HG03135 (cell line): ENCODE measurements around the gene ECHDC3.

Source experiments
- ATAC-seq: cut with Tn5 transposase; IDR thresholded peaks from one replicate; pipeline ENCODE4 v1.9.1; 2021; ENCODE audit warnings: mild to moderate bottlenecking, moderate library complexity; ENCODE audit not compliant: unreplicated experiment

ECHDC3 gene

GRCh38 chr10:11775412-11775811 is 33.2 kb downstream of the ECHDC3 start:
- no peak for ATAC-seq

GRCh38 chr10:11776080-11776479 is 33.9 kb downstream of the ECHDC3 start:
- ATAC-seq: no peak

DNA sequence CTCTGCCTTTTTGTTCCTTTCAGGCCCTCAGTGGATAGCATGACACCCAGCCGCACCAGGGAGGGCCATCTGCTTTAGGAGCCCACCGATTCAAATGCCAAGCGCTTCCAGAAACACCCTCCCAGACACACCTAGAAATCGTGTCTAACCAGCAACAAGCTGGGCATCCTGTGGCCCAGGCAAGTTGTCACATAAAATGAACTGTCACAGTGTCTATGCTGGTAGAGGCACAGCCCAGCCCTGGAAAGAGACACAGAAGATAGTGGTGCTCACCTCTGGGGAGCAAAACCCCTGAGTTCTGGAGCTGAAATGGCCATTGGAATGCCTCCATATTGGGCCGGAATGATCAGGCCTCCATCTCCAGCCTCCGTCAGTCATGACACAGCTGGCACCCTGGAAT is 38.9 kb downstream of the ECHDC3 start:
- ATAC-seq: no peak

DNA sequence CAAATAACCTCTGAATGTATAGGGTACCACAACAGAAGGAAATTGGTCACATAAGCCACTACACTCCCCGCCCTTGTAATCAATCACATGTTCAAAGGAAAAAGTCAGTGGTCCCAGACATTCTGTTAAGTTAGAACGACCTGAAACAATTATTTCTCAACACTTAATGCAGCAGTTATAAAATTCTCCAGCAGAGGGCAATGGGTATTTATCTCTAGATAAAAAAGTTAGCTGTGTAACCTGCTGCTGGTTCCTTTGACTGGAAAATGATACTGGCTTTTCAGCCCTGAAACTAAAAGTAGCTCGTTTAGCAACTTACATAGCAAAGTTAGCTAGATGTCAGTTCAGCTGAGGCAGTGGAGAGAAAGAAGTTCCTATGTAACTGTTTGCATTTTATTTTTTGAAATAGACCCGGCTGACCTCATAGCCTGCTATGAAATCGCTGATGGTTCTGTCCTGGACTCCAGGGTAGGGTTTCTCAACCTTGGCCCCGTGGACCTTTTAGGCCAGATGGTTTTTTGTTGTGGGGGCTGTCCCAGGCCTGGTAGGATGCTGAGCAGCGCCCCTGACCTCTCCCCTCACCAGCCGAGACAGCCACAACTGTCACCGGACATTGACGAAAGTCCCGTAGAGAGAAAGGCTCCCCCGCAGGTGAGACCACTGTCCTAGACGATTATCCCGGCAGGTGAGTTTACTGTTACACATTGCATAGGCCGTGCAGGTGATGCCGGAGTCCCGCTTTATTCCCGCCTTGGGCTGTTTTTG is 40.8 kb downstream of the ECHDC3 start:
- no peak for ATAC-seq

DNA sequence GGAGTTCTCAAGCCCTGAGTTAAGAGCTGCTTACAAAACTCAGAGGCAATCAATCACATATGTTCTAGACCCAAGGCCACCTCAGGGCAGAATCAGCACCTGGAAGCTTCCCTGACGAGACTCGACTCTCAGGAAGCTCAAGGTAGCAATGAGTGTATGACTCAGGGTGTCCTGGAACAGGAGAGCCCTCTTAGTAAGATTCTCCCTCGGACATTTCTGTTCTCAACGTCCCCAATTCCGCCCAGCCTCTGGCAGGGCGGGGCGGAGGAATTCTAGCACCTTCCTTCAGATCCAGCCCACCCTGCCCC is 41.3 kb downstream of the ECHDC3 start:
- no peak for ATAC-seq

DNA sequence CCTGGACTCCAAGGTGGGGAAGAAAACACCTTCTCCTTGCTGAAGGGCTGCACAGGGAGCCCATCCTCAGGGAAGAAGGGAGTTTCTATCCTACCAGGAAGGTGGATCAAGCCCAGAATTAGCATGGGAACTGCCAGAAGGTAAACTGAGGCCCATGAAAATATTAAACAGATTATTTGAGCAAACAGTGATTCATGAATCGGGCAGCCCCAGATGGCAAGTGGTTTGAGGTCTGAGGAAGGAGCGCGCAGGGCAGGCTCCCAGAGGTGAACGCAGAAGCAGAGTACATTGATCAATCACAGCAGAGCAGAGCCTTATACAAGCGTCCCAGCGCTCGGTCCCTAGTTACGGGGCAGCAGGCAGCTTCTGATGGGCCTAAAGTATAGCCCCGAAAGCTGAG is 45.2 kb downstream of the ECHDC3 start:
- ATAC-seq: no peak

- no peak for ATAC-seq
Measured at GRCh38 chr10:11787846-11788245, 45.7 kb downstream of the ECHDC3 start.

- no peak for ATAC-seq
Measured at GRCh38 chr10:11789306-11789705, 47.1 kb downstream of the ECHDC3 start.

GRCh38 chr10:11789956-11790355 is 47.8 kb downstream of the ECHDC3 start:
- ATAC-seq: no peak

- ATAC-seq: no peak
Measured at GRCh38 chr10:11793762-11794479, 51.7 kb downstream of the ECHDC3 start.

DNA sequence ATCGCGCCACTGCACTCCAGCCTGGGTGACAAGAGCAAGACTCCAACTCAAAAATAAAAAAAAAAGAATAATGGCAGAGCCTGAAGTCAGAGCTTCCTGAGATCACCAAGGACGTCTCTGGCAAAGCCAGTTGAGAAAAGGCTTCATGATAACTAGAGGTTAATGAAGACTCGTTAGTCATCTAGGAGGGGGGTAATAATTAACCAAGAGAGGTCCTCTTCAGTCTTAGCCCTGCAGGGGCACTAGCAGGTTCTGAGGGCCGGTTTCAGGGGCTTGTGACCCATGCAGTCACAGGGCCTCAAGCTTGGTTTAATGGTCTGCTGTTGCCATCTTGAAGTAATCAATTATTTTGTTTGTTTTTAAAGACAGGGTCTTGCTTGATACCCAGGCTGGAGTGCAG is 52.4 kb downstream of the ECHDC3 start:
- ATAC-seq: no peak

- no peak for ATAC-seq
Measured at GRCh38 chr10:11795101-11795920, 53.1 kb downstream of the ECHDC3 start.

DNA sequence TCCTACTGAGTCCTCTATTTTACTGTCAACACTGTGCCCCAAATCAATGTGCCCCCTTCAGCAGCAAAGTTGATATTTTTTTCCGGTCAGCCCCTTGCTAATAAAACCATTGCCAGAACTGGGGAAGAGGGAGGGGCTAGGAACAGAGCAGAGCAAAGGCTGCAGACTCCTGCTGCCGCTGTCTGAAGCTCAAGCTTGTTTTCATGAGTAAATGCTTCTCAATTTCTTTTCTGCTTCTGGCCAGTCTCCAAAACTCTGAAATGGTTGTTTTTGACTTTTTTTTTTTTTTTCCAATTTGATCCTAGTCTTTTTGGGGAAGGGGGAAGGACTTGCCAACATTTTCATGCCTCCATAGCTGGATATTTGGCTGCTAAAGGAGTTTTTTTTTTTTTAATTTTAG is 54.3 kb downstream of the ECHDC3 start:
- no peak for ATAC-seq

- no peak for ATAC-seq
Measured at GRCh38 chr10:11797281-11797680, 55.1 kb downstream of the ECHDC3 start.

GRCh38 chr10:11797847-11798633 is 55.9 kb downstream of the ECHDC3 start:
- ATAC-seq: no peak

GRCh38 chr10:11798845-11799735 is 56.9 kb downstream of the ECHDC3 start:
- no peak for ATAC-seq

DNA sequence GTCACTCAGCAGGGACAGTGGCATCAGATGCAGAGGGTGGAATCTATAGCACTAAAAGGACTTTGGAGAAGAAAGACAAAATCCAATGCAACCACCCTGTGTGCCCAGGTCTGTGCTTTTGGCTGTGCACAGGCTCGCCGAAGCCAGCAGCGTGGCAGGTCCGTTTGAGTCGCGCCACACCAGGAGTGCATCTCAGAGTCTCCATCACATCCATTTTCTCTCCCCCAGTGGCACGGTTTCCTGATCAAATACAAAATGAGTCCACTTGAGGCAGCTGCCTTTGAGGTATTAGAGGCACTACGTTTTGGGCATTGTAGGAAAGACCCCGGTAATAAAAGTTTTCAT is 57.5 kb downstream of the ECHDC3 start:
- no peak for ATAC-seq

- ATAC-seq: no peak
Measured at GRCh38 chr10:11804336-11804735, 62.2 kb downstream of the ECHDC3 start.

GRCh38 chr10:11805792-11806191 is 63.6 kb downstream of the ECHDC3 start:
- no peak for ATAC-seq

DNA sequence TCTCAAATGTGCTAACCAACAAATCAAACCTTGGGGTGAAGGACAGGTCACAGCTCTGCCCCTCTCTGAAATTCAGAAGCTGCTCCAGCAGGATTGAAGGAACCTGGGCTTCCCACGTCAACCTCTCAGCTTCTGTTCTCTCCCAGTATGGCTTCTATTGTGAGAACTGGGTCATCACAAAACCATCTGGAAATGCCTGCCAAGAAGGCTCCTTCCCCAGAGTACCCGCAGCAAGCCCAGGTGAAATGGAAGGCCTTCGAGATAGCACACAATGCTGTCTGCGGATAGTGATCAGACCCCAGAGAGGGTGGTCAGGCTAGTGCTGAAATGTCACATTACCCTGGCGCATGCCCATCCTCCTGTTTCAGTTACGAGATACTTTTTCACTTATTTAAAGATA is 64.5 kb downstream of the ECHDC3 start:
- ATAC-seq: no peak
